GM12873 (cell line): Measurements from ENCODE around the gene UBL3.

Source experiments
- CTCF ChIP-seq: IDR thresholded peaks from 2 replicates; pipeline ENCODE4 v1.5.1; 2012; ENCODE audit warnings: low read depth, mild to moderate bottlenecking, moderate library complexity, low read length, control low read depth; ENCODE audit not compliant: insufficient read depth; ENCODE audit errors: missing control alignments

UBL3 gene

GRCh38 chr13:29748097-29748496 lies 102.3 kb downstream of the UBL3 start:
- TF ChIP-seq CTCF: no peak

GRCh38 chr13:29746148-29746677 lies 104.2 kb downstream of the UBL3 start:
- TF ChIP-seq CTCF: no peak

- no peak for TF ChIP-seq CTCF
Measured at GRCh38 chr13:29745704-29746103, 104.7 kb downstream of the UBL3 start.

- TF ChIP-seq CTCF: no peak
Measured at GRCh38 chr13:29743201-29743786, 107.1 kb downstream of the UBL3 start.

GRCh38 chr13:29740961-29741360 lies 109.5 kb downstream of the UBL3 start:
- no peak for TF ChIP-seq CTCF

- TF ChIP-seq CTCF: no peak
Measured at GRCh38 chr13:29737061-29737460, 113.4 kb downstream of the UBL3 start.

- TF ChIP-seq CTCF: no peak
Measured at GRCh38 chr13:29733147-29733611, 117.2 kb downstream of the UBL3 start.
